Epidermal melanocyte (primary cell): ENCODE measurements around the gene BRD1.
"Not testable (repeated sequence)": the region's sequence is repeated elsewhere in the genome, so short reads cannot be mapped to it uniquely, and the experiment has no call there.

ENCODE experiments used
- DNase-seq: peaks from one replicate; pipeline ENCODE4 v3.0.0; 2011; ENCODE audit warnings: low spot score; ENCODE audit not compliant: insufficient read length

The BRD1 gene

DNA sequence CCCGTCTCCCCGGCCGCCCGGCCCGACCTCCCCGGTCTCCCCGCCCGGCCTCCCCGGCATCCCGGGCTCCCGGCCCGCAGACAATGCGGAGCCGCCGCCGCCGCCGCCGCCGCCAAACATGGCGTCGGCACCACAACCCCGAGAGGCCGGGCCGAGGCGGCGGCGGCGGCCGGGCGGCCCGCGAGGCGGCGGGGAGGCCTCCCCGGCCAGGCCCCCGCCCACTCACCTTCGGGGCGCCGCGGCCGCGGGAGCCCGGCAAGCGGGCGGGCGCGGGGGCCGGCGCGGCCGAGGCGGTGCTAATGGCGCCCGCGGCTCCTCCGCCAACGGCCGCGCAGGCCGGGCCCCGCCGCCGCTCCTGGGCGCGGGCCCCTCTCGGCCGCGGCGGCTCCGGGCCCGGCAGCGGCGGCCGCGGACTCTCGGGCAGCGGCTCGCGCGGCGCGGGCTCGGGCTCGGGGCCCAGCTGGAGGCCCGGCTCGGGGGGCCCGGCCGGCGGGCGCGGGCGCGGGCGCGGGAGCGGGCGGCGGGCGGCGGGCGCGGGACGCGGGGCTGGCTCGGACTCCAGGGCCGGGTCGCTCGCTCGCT is 311 bp downstream of the BRD1 start:
- no peak for DNase-seq

GRCh38 chr22:49826603-49827270 is 936 bp downstream of the BRD1 start:
- no peak for DNase-seq

GRCh38 chr22:49825944-49826602 is 1.6 kb downstream of the BRD1 start:
- DNase-seq: no peak

- DNase-seq: no peak
Observed at GRCh38 chr22:49825436-49825835, 2.2 kb downstream of the BRD1 start.

GRCh38 chr22:49824936-49825335 is 2.7 kb downstream of the BRD1 start:
- DNase-seq: no peak

- no peak for DNase-seq
Observed at GRCh38 chr22:49824185-49824925, 3.3 kb downstream of the BRD1 start.

DNA sequence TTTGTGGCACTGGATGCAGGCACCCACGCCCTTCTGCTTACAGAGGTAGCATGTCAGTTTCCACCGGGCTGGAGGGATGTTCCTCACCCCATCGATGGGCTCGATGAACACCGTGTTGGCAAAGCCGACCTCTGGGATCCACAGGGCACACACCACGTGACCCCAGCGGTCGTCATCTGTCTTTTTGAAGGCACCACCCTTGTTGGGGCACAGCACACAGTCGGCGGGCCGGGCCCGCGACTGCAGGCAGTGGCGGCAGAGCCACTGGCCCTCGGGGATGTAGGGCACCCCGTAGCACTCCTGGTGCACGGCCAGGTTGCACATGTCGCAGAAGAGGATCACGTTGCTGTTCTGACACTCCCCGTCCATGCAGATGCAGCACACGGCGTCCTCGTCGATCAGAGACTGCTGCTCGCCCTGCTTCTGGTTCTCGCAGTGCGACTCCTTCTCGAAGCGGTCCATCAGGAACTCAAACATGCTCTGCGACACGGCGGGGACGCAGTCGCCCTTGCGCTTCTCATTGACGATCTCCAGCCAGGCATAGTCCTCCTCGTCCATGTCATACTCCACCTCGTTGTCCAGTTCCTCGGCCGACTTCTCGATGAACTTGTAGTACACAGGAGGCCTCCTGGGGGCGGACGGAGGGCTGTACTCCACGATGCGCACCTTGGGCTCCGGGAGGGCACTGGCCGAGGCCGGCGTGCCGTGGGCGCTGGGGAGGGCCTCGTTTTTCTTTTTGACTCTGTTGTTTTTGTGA is 4.2 kb downstream of the BRD1 start:
- no peak for DNase-seq

DNA sequence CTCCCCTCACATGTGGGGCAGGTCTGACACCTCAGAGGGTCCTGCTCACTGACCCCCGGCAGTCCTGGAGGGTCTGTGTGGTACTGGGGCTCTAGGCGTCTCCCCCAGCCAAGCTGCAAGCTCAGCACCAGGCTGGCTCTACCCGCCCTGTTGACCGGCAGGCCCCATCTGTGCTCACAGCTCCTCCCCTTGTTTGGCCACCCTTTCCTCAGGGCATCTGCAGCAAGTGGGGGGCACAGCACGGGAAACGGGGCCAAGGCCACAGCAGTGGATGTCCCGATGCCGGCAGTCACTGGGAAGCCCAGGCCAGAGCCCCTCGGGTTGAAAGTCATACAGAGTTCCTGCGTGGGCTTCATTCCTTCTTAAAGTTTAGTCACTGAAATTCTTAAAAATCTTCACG is 5.9 kb downstream of the BRD1 start:
- not testable (repeated sequence) for DNase-seq

DNA sequence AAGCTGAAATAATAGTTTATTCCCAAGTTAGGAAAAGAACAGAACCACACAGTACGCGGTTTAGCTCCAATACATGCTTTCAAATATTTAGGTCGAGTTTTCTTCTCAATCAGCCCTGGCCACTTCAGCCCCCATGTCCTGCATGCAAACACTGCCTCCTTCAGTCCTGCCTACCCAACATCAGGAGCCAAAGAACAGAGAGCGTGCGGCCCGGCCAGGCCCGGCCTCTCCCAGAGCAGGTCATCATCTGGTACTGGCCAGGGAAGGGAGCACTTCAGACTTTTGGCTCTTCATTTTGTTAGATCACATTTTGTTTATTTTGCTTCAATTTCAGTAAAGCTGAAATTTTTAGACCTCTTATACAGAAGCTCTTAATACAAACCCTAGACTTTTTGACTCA is 6.7 kb downstream of the BRD1 start:
- no peak for DNase-seq

GRCh38 chr22:49817359-49817758 is 10.3 kb downstream of the BRD1 start:
- no peak for DNase-seq

DNA sequence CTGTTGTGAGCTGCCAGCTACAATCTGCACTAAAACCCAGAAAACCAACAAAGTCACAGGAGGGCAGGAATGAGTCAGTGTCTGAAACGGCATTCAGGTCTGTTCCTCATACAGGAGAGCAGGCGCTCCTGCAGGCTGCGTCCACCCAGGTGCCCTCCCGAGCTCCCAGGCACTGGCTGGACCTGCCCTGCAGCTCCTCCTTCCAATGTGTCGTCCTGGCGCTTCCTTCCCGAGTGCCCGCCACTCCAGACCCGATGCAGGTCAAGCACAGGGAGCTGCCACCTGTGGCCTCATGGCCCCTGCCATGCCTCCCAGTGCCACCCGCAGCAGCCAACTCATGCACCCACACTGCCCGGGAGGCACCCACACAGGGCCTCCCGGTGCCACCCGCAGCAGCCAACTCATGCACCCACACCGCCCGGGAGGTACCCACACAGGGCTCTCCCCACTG is 12.0 kb downstream of the BRD1 start:
- no peak for DNase-seq

DNA sequence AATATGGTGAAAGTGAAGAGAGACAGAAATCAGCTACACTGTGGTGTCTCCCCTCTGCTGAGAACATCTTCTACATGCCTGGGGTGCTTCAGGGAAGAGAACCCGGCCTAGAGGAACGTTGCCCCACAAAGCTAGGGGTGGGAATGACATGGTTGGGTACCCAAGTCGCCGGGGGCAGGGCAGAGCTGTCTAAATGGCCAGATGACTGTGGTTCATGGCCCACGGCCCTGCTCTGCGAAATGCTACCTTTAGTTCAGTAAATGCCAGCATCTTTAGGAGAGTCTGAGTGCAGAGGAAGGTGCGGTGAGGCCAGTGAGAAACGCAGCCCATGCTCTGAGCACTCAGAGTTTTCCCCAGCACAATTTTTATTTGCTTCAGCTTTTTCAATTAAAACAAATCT is 12.8 kb downstream of the BRD1 start:
- no peak for DNase-seq

DNA sequence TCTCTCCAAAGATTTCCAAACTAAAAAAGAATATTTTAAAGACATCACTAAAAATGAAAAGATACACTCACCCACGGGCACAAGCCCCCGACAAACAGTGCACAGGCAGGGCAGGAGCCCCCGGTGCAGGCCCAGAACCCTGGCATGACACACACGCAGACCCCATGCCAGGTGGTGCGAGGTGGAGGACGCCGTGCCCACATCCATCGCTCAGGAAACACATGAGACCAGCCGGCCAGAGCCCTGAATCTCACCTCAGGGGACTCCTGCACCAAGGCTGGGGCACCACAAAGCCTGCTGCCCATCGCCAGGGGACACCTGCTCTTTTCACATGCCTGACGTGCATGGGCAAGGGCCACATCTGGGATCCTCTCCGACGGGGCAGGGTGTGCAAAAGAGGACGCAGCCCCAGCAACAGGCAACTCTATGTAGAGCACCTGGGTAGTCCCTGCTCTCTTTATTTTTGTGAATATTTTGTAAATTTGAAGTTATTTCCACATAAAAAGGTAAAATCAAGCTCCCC is 13.4 kb downstream of the BRD1 start:
- DNase-seq: no peak

DNA sequence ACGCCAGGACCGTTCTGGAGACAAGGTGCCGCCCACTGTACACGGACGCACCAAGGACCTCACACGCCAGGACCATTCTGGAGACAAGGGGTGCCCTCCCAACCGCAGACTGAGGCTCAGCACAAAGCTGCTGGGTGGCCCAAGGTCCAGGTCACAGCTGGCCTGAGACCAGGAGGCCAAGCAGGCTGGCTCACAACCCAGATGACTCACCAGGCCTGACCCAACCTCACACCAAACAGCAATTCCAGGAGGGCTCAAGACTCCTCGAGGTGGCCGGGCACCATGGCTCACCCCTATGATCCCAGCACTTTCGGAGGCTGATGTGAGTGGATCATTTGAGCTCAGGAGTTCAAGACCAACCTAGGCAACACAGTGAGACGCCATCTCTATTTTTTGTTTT is 14.8 kb downstream of the BRD1 start:
- no peak for DNase-seq

GRCh38 chr22:49811020-49811791 is 16.5 kb downstream of the BRD1 start:
- no peak for DNase-seq

GRCh38 chr22:49810363-49811019 is 17.2 kb downstream of the BRD1 start:
- no peak for DNase-seq

- DNase-seq: no peak
Observed at GRCh38 chr22:49807780-49808708, 19.6 kb downstream of the BRD1 start.

DNA sequence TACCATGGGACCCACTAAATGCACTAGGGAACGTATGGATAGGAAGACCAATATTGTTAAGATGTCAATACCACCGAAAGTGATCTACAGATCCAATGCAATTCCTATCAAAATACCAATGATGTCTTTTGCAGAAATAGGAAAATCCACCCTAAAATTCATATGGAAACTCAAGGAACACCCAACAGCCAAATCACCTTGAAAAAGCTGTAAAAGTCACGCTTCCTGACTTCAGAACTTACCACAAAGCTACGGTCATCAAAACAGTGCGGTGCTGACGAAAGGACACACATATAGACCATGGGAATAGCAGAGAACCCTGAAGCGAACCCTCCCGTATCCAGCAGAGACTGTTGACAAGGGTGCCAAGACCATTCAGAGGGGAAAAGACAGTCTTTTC is 20.5 kb downstream of the BRD1 start:
- DNase-seq: no peak
